Activated naive CD4-positive, alpha-beta T cell treated with anti-CD3 and anti-CD28 coated beads, Interleukin-2, amount 10 ng/mL, durations not matched to agents 7 days and 5 days (primary cell): Measurements from ENCODE around the gene MLLT3.

Source experiments
- CTCF ChIA-PET: fragments of 350-600 bp; sonication (Branson Sonifier 250); formaldehyde crosslinking; loops from one replicate; lab custom pipeline; 2021; ENCODE audit warnings: antibody characterized with exemption; lab: Charles Lee
- DNase-seq: peaks from one replicate; pipeline ENCODE4 v3.0.0-alpha.2; 2020
- H3K27ac Mint-ChIP-seq: one replicate; pipeline ENCODE4 v1.8.0; 2021; ENCODE audit warnings: mild to moderate bottlenecking, moderate library complexity, mixed read lengths
- H3K27me3 Mint-ChIP-seq: one replicate; pipeline ENCODE4 v1.8.0; 2021; ENCODE audit warnings: mild to moderate bottlenecking, mixed read lengths
- H3K36me3 Mint-ChIP-seq: one replicate; pipeline ENCODE4 v1.8.0; 2021; ENCODE audit warnings: mixed read lengths
- H3K4me1 Mint-ChIP-seq: one replicate; pipeline ENCODE4 v1.8.0; 2021; ENCODE audit warnings: mixed read lengths
- H3K4me3 Mint-ChIP-seq: one replicate; pipeline ENCODE4 v1.8.0; 2021; ENCODE audit warnings: mild to moderate bottlenecking, moderate library complexity, mixed read lengths
- H3K9me3 Mint-ChIP-seq: one replicate; pipeline ENCODE4 v1.8.0; 2021; ENCODE audit warnings: mixed read lengths

The MLLT3 gene

DNA sequence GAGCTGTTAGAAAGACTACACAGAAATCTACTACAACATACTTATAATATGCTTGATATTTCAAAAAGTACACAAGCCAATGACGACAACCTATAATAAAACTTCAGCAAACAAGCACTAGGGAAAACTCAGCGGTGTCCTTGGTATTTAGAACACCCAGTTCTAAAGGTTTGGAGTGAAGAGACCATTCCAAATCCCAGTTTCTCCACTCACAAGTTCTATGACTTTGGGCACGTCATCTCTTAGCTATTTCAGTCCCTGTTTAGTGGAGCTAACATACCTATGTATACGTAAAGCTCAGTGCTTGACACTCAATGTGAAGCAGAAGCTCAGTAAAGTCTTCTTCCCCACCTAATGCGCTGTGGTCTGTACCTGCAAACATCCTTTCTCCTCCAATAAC, 52.8 kb downstream of the MLLT3 start:
- CTCF ChIA-PET = no interaction called here
- no peak overlapping the region for H3K27ac Mint-ChIP-seq
- no peak for DNase-seq
- H3K4me3 Mint-ChIP-seq = no peak overlapping the region
- no peaks in the 10 kb centered on the region for H3K27me3 Mint-ChIP-seq
- no peaks in the 10 kb centered on the region for H3K9me3 Mint-ChIP-seq
- peaks cover 45% of the 10 kb centered on the region for H3K36me3 Mint-ChIP-seq
- H3K4me1 Mint-ChIP-seq = peaks cover 66% of the 10 kb centered on the region

DNA sequence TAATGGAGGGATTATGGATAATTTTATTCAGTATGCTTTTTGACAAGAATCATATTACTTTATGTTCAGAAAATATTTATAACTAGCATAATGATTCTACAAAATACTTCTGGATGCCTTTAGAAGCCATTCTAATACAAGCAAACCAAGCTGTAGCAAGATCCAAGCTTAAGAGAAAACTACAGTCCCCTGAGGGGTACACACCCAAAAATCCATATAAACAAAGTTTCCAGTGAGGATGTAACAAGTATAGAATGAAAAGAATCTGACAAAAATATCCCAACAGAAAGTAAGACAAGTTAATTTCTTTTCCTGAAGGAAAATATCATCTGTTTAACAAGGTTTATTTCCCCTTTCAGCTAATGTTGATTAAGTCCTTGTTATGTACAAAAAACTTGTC, 53.9 kb downstream of the MLLT3 start:
- Mint-ChIP-seq H3K4me3 (no peak overlapping the region), H3K9me3 (no peaks in the 10 kb centered on the region), H3K36me3 (peaks cover 39% of the 10 kb centered on the region), H3K4me1 (peaks cover 68% of the 10 kb centered on the region), H3K27ac (no peak overlapping the region), H3K27me3 (no peaks in the 10 kb centered on the region)
- no peak for DNase-seq
- CTCF ChIA-PET = no interaction called here

DNA sequence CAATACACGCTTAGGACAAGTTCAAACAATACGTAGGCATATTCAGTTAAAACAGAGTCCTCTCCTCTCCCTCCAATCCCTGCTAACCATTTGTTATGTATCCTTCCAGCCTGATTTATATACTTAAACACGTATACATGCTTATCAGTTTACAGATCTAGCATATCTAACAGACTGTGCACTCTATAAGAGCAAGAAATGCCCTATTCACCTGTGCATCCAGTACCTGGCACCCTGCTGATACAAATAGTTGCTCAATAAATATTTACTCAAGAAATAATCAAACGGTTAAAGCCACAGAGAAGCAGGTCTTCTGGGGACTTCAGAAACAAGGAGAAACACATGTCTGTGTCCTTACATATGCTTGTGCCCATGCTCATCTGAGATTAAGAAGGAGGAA, 55.9 kb downstream of the MLLT3 start:
- H3K36me3 Mint-ChIP-seq = peaks cover 38% of the 10 kb centered on the region
- no peaks in the 10 kb centered on the region for H3K27me3 Mint-ChIP-seq
- no peak overlapping the region for H3K27ac Mint-ChIP-seq
- H3K4me1 Mint-ChIP-seq = peaks cover 73% of the 10 kb centered on the region
- DNase-seq = no peak
- no peaks in the 10 kb centered on the region for H3K9me3 Mint-ChIP-seq
- H3K4me3 Mint-ChIP-seq = no peak overlapping the region
- CTCF ChIA-PET = no interaction called here

DNA sequence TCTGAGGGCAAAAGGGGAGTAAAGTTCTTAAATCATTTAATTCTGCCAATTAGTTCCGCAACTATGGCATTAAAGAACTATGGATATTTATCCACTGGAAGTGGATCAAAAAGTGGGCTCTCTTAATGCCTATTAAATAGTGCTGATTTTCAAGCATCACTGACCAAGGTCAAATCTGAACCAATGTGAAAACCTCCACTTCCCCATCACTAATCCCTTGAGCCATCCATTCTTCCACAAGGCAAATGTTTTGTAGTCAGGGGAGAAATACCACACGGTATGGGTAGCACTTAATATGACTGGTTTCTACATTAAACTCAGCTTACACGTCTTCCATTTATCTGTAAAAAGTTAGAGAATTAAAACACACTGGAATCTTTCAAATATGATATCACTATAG, 57.6 kb downstream of the MLLT3 start:
- CTCF ChIA-PET = no interaction called here
- Mint-ChIP-seq H3K4me3 (no peak overlapping the region), H3K27ac (no peak overlapping the region), H3K36me3 (peaks cover 41% of the 10 kb centered on the region), H3K27me3 (no peaks in the 10 kb centered on the region), H3K9me3 (no peaks in the 10 kb centered on the region), H3K4me1 (peaks cover 74% of the 10 kb centered on the region)
- DNase-seq = no peak

DNA sequence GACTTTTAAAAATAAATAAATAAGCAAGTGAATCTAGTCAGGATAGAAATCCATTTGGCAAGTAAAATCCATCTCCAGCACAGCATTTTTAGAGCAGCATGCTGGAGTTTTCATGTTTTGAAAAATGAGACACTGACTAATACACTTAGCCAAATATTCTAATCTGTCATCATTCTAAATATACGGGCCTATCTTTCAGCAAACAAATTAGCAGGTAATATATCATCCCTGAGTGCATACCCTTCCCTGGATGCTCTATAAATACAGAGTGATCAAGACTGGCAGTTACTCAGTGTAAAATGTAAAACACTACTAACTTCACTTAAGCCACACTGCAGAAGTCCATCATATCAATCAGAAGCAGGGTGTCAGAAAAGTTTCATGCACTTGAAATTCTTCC, 58.4 kb downstream of the MLLT3 start:
- H3K27ac Mint-ChIP-seq = no peak overlapping the region
- DNase-seq = no peak
- peaks cover 40% of the 10 kb centered on the region for H3K36me3 Mint-ChIP-seq
- no peaks in the 10 kb centered on the region for H3K27me3 Mint-ChIP-seq
- peaks cover 73% of the 10 kb centered on the region for H3K4me1 Mint-ChIP-seq
- H3K9me3 Mint-ChIP-seq = no peaks in the 10 kb centered on the region
- H3K4me3 Mint-ChIP-seq = no peak overlapping the region
- CTCF ChIA-PET = no interaction called here

DNA sequence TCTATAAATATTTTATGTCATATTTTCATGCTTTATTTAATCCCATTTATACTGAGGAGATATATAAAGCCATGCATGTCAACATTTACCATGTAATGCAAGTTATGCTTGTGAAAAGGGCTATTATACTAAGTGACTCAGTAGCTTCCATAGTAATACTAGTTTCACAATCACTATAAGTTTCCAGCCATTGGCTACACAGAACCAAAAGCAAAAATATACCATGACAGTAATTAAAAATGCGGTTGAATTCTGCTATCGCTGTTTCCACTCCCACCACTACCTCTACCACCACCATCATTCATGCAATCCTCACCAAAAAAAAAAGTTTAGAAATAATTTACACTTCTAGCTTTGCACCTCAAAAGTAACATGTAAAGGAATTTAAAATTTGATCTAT, 60.2 kb downstream of the MLLT3 start:
- Mint-ChIP-seq H3K27ac (peak overlapping the region; percentile 33), H3K4me1 (peaks cover 77% of the 10 kb centered on the region)
- DNase-seq = no peak

DNA sequence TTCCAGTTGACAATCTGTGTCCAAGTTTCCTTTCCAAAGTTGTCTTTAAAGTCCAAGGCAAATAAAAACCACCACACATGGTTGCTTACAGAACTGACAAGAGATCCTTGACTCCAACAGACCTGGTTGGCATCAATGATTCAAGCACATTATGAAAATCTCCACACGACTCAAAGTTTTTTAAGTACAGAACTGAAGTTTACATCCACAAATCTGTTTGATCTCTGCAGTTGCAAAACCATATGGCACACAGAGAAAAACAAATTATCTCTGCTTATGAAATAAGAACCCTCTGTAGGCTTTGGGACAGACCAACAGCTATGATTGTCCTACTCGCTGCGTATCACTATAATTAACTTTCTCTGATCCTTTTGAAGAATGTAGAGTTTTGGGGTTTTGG, 60.8 kb downstream of the MLLT3 start:
- no peaks in the 10 kb centered on the region for H3K9me3 Mint-ChIP-seq
- peaks cover 27% of the 10 kb centered on the region for H3K36me3 Mint-ChIP-seq
- H3K4me1 Mint-ChIP-seq = peaks cover 82% of the 10 kb centered on the region
- no peak overlapping the region for H3K4me3 Mint-ChIP-seq
- CTCF ChIA-PET = no interaction called here
- H3K27ac Mint-ChIP-seq = no peak overlapping the region
- DNase-seq = no peak
- H3K27me3 Mint-ChIP-seq = no peaks in the 10 kb centered on the region

More for the DNA sequence above, 60.2 kb downstream of the MLLT3 start:
- H3K27me3 Mint-ChIP-seq = no peaks in the 10 kb centered on the region
- H3K36me3 Mint-ChIP-seq = peaks cover 31% of the 10 kb centered on the region
- no peak overlapping the region for H3K4me3 Mint-ChIP-seq
- CTCF ChIA-PET = no interaction called here
- H3K9me3 Mint-ChIP-seq = no peaks in the 10 kb centered on the region

DNA sequence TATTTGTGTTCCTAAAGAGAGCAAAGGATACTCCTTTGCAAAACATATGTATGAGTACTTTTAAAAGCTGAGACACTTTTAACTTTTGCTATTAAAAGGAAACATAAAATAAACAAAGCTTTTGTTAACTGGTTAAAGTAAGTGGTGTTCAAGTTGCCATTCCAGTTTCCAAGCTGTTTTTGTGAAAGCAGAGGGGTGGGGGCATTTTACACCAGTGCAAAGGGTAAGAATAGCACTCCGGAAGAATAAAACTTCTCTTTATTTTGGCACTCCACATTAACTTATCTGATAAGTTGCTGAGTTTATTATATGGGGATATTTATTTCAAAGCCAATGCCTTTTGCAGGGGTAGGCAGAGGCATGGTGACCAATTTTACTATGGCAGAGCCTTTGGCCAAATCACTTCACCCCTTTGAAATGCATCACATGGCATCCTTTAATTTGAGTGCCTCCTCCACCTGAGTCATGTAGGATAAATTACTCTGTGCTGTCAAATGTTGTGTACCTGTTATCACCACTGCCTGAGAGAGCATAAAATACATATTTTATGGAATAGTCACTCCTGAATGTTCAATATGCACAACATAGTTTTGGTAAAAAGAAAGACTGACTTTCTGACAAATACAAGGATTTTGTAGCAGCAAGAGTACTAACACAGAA, 62.9 kb downstream of the MLLT3 start:
- no peaks in the 10 kb centered on the region for H3K9me3 Mint-ChIP-seq
- CTCF ChIA-PET = interaction anchor here (1.0 kb wide), 1 partner anchor 61 kb away, joined by 3 read pairs; no protein-coding TSS in a partner anchor
- no peak overlapping the region for H3K27ac Mint-ChIP-seq

DNA sequence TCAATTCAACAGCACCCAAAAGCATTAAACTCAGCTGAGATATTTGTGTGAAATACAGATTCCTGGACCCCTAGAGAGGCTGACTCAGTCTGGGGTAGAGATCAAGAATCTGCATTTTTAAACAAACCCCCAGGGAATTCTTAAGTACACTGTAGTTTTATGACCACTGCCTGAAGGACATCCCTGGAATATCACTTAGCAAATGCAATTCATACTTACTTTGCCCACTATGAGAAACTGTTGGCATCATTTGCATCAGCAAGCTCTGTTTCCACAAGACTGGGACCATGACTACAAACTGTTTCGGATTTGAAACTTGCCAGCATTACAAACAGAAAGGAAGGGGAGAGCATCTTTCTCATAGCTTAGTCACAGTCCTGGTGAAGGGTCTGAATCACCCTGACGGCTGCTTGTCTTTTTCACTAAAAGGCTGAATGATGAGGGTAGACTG, 63.7 kb downstream of the MLLT3 start:
- CTCF ChIA-PET = interaction anchor here (0.6 to 1.0 kb wide), 2 partner anchors 58 to 62 kb away, joined by 3 read pairs; no protein-coding TSS in a partner anchor
- peak; percentile 28 for DNase-seq
- no peaks in the 10 kb centered on the region for H3K27me3 Mint-ChIP-seq
- peak overlapping the region; percentile 78 for H3K27ac Mint-ChIP-seq
- no peak overlapping the region for H3K4me3 Mint-ChIP-seq
- H3K36me3 Mint-ChIP-seq = peaks cover 24% of the 10 kb centered on the region
- H3K9me3 Mint-ChIP-seq = no peaks in the 10 kb centered on the region
- peaks cover 87% of the 10 kb centered on the region for H3K4me1 Mint-ChIP-seq

More for the DNA sequence above, 62.9 kb downstream of the MLLT3 start:
- Mint-ChIP-seq H3K27me3 (no peaks in the 10 kb centered on the region), H3K4me1 (peaks cover 85% of the 10 kb centered on the region), H3K4me3 (no peak overlapping the region), H3K36me3 (peaks cover 24% of the 10 kb centered on the region)
- DNase-seq = no peak

DNA sequence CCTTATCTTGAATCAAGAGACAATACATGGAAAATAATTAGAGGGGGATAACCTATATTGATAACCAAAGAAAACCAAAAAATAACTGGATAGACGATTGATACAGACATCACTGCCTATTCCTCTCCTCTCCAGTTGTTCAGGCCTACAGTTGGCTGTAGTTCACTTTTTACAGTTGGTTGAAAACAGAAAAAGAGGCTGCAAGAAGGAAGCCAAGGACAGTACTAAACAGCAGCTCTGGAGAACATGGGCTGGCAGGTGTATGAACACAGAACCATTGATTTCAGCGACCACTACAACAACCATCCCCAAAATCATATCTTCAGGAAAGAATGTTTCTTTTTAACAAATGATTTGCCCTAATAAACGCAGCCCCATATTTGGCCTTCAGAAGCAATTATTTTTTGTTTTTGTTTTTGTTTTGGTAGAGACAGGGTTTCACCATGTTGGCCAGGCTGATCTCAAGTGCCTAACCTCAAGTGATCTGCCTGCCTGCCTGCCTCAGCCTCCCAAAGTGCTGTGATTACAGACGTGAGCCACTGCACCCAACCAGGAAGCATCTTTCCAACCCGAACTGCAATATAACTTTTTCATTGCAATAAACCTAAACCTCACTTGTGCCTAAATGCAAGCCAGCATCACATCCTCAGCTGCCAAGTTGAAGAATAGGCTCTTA, 64.3 kb downstream of the MLLT3 start:
- Mint-ChIP-seq H3K27me3 (no peaks in the 10 kb centered on the region), H3K36me3 (peaks cover 20% of the 10 kb centered on the region), H3K4me1 (peaks cover 87% of the 10 kb centered on the region), H3K9me3 (no peaks in the 10 kb centered on the region), H3K4me3 (no peak overlapping the region), H3K27ac (peak overlapping the region; percentile 78)
- CTCF ChIA-PET = interaction anchor here (0.6 to 1.0 kb wide), 2 partner anchors 58 to 62 kb away, joined by 3 read pairs; no protein-coding TSS in a partner anchor
- no peak for DNase-seq

DNA sequence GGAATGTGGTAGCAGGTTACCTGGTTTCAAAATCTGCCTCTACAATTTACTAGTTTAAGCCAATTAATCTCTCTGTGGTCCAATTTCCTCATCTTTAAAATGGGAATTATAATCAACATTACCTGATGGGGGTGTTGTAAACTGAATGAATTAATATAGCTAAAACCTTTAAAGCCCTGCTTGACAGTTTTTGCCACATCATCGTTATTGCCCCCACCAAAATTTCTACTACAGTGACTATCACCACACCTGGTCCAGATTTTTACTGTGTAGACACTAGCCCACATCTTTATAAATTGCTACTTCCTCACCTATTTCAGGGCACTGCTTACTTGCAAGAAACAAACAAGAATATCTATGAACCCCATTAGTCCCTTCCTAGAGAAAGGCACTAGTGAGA, 65.0 kb downstream of the MLLT3 start:
- DNase-seq = no peak
- peaks cover 87% of the 10 kb centered on the region for H3K4me1 Mint-ChIP-seq
- no peaks in the 10 kb centered on the region for H3K27me3 Mint-ChIP-seq
- no peaks in the 10 kb centered on the region for H3K9me3 Mint-ChIP-seq
- CTCF ChIA-PET = interaction anchor here (0.9 kb wide), 1 partner anchor 631 kb away, joined by 3 read pairs; no protein-coding TSS in a partner anchor
- H3K4me3 Mint-ChIP-seq = no peak overlapping the region
- peak overlapping the region; percentile 15 for H3K27ac Mint-ChIP-seq
- peaks cover 20% of the 10 kb centered on the region for H3K36me3 Mint-ChIP-seq

DNA sequence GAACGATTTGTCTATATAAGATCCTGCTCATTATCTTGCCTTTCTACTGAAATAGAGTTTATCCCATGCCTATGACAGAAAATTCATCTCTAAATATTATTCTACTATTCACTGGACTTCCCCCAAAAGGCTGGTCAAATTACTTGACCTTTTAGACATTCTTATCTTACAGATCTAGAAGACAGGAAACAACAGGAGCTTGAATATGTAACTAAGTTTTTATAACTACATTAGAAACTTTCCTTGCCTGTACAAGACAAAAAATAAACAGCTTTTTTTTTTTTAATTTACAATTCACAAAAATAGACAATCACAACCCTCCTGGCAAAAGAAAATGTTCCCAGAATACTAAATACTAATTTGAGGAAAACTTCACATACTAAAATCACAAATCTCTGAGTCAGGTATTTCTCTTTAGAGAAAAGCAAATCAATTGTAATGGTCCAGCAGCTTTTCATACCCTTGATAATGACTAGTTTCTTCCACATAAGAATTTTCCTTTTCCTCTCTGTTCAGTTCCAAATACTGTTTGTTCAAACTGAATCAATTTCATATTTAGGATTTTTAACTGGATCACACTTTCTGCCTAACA, 68.6 kb downstream of the MLLT3 start:
- peak overlapping the region; percentile 23 for H3K4me3 Mint-ChIP-seq
- H3K27me3 Mint-ChIP-seq = no peaks in the 10 kb centered on the region
- H3K27ac Mint-ChIP-seq = peak overlapping the region; percentile 91
- peaks cover 84% of the 10 kb centered on the region for H3K4me1 Mint-ChIP-seq
- H3K9me3 Mint-ChIP-seq = no peaks in the 10 kb centered on the region
- peaks cover 29% of the 10 kb centered on the region for H3K36me3 Mint-ChIP-seq
- no peak for DNase-seq
- CTCF ChIA-PET = interaction anchor here (0.8 to 1.2 kb wide), 3 partner anchors 18 to 66 kb away, joined by 3 to 5 read pairs (median 3); no protein-coding TSS in a partner anchor

DNA sequence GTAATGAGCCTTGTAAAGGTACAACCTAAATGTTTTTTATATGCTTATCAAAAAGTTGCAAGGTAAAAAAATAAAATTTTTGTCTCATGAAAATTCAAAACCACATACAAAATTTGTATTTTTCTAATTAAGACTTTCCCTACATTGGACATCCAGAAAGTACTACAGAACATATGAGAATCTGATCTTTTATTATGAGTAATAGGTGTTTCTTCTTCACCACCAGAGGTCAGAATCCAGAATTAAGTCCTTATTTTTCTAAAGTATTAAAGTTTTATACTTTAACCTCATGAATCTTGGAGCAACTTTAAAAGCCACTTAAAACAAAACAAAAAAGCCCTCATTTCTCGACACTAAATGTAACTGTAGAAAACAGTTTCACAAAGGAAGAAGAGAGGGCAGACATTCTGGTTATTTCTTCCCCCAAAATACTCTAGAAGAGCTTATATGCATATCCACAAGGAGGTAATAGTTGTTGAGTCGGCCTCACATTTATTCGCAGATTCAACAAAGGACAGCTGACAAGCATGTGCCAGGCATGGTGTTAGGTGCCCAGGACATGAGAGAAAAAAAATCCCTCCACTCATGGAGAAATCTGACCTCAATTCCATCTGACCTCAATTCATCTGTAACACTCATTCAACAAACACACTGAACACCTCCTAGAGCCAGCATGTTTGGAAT, 69.3 kb downstream of the MLLT3 start:
- Mint-ChIP-seq H3K9me3 (no peaks in the 10 kb centered on the region), H3K36me3 (peaks cover 33% of the 10 kb centered on the region), H3K27ac (peak overlapping the region; percentile 91), H3K27me3 (no peaks in the 10 kb centered on the region), H3K4me1 (peaks cover 80% of the 10 kb centered on the region), H3K4me3 (peak overlapping the region; percentile 1)
- CTCF ChIA-PET = interaction anchor here (0.7 to 1.9 kb wide), 5 partner anchors 17 to 179 kb away, joined by 3 to 5 read pairs (median 3); no protein-coding TSS in a partner anchor
- DNase-seq = no peak

DNA sequence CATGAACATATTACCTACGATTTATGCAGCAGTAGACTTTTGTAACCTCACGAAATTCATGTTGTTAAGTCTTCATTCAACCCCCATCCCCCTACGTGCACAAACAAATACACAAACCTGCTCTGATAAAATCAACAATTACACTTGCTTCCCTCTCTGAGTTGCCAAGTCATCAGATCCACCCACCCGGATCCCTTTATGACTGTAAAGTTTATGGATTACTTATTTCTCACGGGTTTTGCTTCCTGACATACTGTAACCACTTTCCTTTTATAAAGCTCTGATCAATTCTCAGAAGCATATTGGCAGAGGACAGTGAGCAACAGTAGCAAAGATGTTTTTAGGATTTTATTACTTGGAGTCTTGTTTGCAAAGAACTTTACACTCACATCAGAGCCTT, 70.5 kb downstream of the MLLT3 start:
- peaks cover 70% of the 10 kb centered on the region for H3K4me1 Mint-ChIP-seq
- CTCF ChIA-PET = interaction anchor here (0.7 to 1.9 kb wide), 2 partner anchors 28 to 177 kb away, joined by 3 read pairs; no protein-coding TSS in a partner anchor
- no peaks in the 10 kb centered on the region for H3K27me3 Mint-ChIP-seq
- H3K27ac Mint-ChIP-seq = peak overlapping the region; percentile 91
- DNase-seq = no peak
- no peaks in the 10 kb centered on the region for H3K9me3 Mint-ChIP-seq
- H3K4me3 Mint-ChIP-seq = peak overlapping the region; percentile 5
- H3K36me3 Mint-ChIP-seq = peaks cover 35% of the 10 kb centered on the region
